Fibroblast of lung (primary cell): Measurements from ENCODE around the gene CROCC2. TPM values are rescaled to one million over a fixed set of nuclear protein-coding genes. Genes with fewer than 3 reads are reported as not detected.

ENCODE experiments used
- DNase-seq, 2 donors: peaks; one replicate each; pipeline versions ENCODE4 v3.0.0 to v3.0.0-alpha.2; 2010; ENCODE audit warnings: low read depth in 2 of 2
- H2AFZ ChIP-seq: 2 replicates; pipeline ENCODE4 v1.5.1; 2012; ENCODE audit warnings: low read length, control low read depth, inconsistent platforms
- H3K27ac ChIP-seq: 2 replicates; pipeline ENCODE4 v1.5.1; 2011; ENCODE audit warnings: low read length, control low read depth; ENCODE audit not compliant: insufficient read depth
- H3K27me3 ChIP-seq: 2 replicates; pipeline ENCODE4 v1.5.1; 2011; ENCODE audit warnings: mild to moderate bottlenecking, low read length; ENCODE audit not compliant: control insufficient read depth, insufficient read depth
- H3K36me3 ChIP-seq: 2 replicates; pipeline ENCODE4 v1.5.1; 2011; ENCODE audit warnings: low read length; ENCODE audit not compliant: control insufficient read depth, insufficient read depth
- H3K4me1 ChIP-seq: 2 replicates; pipeline ENCODE4 v1.5.1; 2011; ENCODE audit warnings: low read length; ENCODE audit not compliant: control insufficient read depth, insufficient read depth; ENCODE audit errors: extremely low read depth
- H3K4me2 ChIP-seq: 2 replicates; pipeline ENCODE4 v1.5.1; 2011; ENCODE audit warnings: low read length, control low read depth; ENCODE audit not compliant: insufficient read depth; ENCODE audit errors: extremely low read depth
- H3K4me3 ChIP-seq, 4 experiments: fragments of 200-600 bp in 1 of 4; sonication (generic) in 1 of 4; replicated peaks in 1 of 4; 2 replicates each; pipeline ENCODE4 v1.5.1; 2011 to 2016; ENCODE audit warnings: low read length in 4 of 4, low read depth in 3 of 4, mild to moderate bottlenecking in 3 of 4, control low read depth in 2 of 4, inconsistent platforms in 1 of 4, mixed read lengths in 1 of 4; ENCODE audit not compliant: insufficient read depth in 1 of 4; ENCODE audit errors: control extremely low read depth in 1 of 4
- H3K79me2 ChIP-seq: 2 replicates; pipeline ENCODE4 v1.5.1; 2012; ENCODE audit warnings: mild to moderate bottlenecking, low read length, inconsistent platforms; ENCODE audit not compliant: control insufficient read depth, insufficient read depth
- H3K9ac ChIP-seq: 2 replicates; pipeline ENCODE4 v1.5.1; 2011; ENCODE audit warnings: mild to moderate bottlenecking, low read length, control low read depth; ENCODE audit not compliant: insufficient read depth
- H3K9me3 ChIP-seq: 2 replicates; pipeline ENCODE4 v1.5.1; 2012; ENCODE audit warnings: low read depth, low read length; ENCODE audit not compliant: control insufficient read depth, insufficient read depth
- H4K20me1 ChIP-seq: 2 replicates; pipeline ENCODE4 v1.5.1; 2011; ENCODE audit warnings: low read length; ENCODE audit not compliant: control insufficient read depth, insufficient read depth; ENCODE audit errors: extremely low read depth
- EZH2 ChIP-seq: IDR thresholded peaks from 2 replicates; pipeline ENCODE4 v1.5.1; 2012; ENCODE audit warnings: low read length, control low read depth, mild to moderate bottlenecking; ENCODE audit errors: missing control alignments
- polyA plus RNA-seq, 2 donors: library from polyadenylated mRNA; depleted of rRNA in 1 of 2; stranded (reverse) in 1 of 2; unstranded in 1 of 2; fragments of >200 nt; gene quantifications; 2 replicates each; pipeline ENCODE4 v1.2.1, GENCODE V29; 2011 to 2012; ENCODE audit warnings: missing spikeins in 1 of 2
- total RNA-seq: library from RNA; depleted of rRNA; stranded (reverse); fragments of >200 nt; gene quantifications from 2 replicates; pipeline ENCODE4 v1.2.1, GENCODE V29; 2014
- TF ChIP-seq, protein P1 (sequence below), 2 donors: IDR thresholded peaks in 1 of 2; conservative IDR thresholded peaks in 1 of 2; 1 replicate in 1 of 2; 2 replicates in 1 of 2; pipeline ENCODE4 v1.5.1; 2011 to 2012; ENCODE audit warnings: low read length in 2 of 2, control low read depth in 1 of 2, inconsistent platforms in 1 of 2, low read depth in 1 of 2, mild to moderate bottlenecking in 1 of 2

CROCC2 gene
- total and polyA plus RNA-seq, 2 donors (not counting 1 experiment from before 2014, with no cell fraction given): 0.12 to 0.33 TPM

DNA sequence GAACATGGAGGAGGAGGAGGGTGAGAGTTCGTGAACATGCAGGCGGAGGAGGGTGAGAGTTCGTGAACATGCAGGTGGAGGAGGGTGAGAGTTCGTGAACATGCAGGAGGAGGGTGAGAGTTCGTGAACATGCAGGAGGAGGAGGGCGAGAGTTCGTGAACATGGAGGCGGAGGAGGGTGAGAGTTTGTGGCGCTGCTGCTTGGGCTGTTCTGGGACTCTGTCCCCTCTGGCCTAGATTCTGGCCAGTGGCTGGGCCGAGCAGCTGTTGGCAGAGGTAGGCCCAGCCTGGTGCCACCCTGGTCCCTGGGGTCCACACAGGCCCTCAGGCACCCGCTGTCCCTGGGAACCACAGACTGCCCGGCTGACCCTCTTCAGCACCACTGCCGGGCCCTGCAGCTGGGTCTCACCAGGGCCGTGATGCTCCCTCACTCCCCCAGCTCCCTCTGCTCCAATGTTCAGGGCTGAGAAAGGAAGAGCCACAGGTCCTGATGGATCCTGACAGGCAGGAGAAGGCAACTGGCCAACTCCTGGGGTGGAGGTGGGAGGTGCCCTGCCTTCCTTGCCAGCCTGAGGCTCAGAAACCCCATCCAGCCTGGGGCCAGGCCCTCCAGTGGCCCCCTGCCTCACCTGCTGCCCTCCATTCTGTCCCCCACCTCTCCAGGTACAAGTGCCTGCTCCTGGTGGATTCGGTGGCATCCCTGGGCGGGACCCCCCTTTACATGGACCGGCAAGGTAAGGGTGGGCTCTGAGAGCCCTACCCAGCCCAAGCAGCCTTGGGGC, 33.6 kb upstream of the CROCC2 start:
- no peak for DNase-seq
- peaks cover 4% of the 10 kb centered on the region for H3K27me3 ChIP-seq
- H3K9ac ChIP-seq: no peak overlapping the region
- TF ChIP-seq, protein P1, sequence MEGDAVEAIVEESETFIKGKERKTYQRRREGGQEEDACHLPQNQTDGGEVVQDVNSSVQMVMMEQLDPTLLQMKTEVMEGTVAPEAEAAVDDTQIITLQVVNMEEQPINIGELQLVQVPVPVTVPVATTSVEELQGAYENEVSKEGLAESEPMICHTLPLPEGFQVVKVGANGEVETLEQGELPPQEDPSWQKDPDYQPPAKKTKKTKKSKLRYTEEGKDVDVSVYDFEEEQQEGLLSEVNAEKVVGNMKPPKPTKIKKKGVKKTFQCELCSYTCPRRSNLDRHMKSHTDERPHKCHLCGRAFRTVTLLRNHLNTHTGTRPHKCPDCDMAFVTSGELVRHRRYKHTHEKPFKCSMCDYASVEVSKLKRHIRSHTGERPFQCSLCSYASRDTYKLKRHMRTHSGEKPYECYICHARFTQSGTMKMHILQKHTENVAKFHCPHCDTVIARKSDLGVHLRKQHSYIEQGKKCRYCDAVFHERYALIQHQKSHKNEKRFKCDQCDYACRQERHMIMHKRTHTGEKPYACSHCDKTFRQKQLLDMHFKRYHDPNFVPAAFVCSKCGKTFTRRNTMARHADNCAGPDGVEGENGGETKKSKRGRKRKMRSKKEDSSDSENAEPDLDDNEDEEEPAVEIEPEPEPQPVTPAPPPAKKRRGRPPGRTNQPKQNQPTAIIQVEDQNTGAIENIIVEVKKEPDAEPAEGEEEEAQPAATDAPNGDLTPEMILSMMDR (conservative IDR thresholded peaks at IDR 0.05 in 1 of 2, IDR thresholded peaks at IDR 0.05 in 1 of 2; ENCODE audit: low read depth in 1 of 2, low read length in 2 of 2): no peak
- TF ChIP-seq EZH2: no peak
- no peak overlapping the region for H3K27ac ChIP-seq
- no peak overlapping the region for H3K4me3 ChIP-seq
- H3K36me3 ChIP-seq: no peaks in the 10 kb centered on the region
- no peaks in the 10 kb centered on the region for H3K4me1 ChIP-seq
- no peak overlapping the region for H2AFZ ChIP-seq
- H4K20me1 ChIP-seq: no peaks in the 10 kb centered on the region
- no peak overlapping the region for H3K4me2 ChIP-seq
- no peaks in the 10 kb centered on the region for H3K79me2 ChIP-seq
- H3K9me3 ChIP-seq: no peaks in the 10 kb centered on the region

DNA sequence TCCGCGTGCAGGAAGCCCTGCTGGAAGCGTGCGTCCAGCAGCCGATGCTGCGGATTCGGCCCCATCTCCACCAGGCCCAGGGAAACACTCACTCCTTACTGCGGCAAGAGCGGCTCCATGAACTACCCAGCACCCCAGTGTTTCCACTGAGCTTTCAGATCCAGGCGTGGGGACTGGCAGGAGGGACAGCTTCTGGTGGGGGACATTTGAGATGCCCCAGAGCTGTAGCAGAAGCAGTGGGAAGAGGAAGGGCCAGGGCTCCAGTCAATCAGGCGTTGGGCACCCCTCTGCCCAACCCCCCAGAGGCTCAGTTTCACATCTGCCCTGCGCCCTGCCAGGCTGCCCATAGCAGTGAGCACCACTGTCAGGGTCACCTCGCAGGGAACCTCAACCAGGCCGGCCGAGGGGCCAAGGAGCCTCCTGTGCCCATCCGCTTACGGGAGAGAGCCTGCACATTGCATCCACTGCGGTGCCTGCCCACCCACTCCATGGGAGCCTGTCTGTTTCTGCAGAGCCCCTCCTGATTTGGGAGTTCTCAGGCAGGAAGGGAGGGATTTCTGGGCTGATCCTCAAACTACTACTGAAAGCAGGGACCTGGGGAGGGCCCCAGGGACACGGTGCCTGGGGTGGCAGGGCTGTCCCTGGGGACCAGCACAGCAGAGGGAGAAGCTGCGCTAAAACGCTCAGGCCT, 32.9 kb upstream of the CROCC2 start:
- H3K79me2 ChIP-seq: no peaks in the 10 kb centered on the region
- H2AFZ ChIP-seq: no peak overlapping the region
- no peak overlapping the region for H3K27ac ChIP-seq
- no peaks in the 10 kb centered on the region for H3K36me3 ChIP-seq
- H4K20me1 ChIP-seq: no peaks in the 10 kb centered on the region
- no peaks in the 10 kb centered on the region for H3K9me3 ChIP-seq
- H3K4me1 ChIP-seq: no peaks in the 10 kb centered on the region
- no peak overlapping the region for H3K9ac ChIP-seq
- TF ChIP-seq, protein P1 (conservative IDR thresholded peaks at IDR 0.05 in 1 of 2, IDR thresholded peaks at IDR 0.05 in 1 of 2; ENCODE audit: low read depth in 1 of 2, low read length in 2 of 2): no peak
- TF ChIP-seq EZH2: no peak
- H3K4me3 ChIP-seq: no peak overlapping the region
- no peak overlapping the region for H3K4me2 ChIP-seq
- no peak for DNase-seq
- peaks cover 4% of the 10 kb centered on the region for H3K27me3 ChIP-seq

DNA sequence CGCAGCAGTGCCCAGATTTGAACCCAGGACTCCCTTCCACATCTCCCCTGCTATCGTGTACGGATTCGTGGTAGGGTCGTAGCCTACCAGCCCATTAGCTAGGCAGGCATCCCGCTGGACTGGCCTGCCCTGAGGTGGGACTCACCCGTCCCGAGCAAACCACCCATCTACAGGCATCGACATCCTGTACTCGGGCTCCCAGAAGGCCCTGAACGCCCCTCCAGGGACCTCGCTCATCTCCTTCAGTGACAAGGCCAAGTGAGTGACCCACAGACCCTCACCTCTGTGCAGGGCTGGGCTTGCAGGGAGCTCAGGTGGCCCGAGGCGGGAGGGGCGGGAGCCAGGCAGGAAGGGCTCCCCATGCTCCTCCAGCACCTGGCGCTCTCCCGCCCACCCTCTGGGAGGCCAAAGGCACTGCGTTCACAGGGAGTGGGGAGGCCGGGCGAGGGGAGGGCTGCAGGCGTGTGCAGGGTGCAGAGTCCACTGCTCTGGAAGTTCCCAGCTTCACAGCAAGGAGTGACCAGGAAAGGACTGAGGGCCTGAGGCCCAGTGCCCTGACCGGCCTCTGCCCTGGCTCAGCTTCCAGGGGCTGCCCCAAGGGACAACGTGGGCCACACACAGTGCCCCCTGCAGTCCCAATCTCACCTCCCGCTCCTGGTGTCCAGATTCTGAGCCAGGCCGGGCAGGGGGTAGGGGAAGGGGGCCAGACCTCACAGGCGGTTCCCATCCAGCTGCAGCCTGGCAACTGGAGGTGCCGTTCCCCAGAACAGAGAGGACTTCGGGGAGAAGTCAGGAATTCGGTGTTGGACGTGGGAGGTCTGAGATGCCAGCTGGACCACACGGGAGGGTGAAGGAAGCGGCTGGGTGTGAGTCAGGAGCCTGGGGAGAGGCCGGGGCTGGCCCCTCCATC, 32.1 kb upstream of the CROCC2 start:
- no peak overlapping the region for H3K9ac ChIP-seq
- no peaks in the 10 kb centered on the region for H3K4me1 ChIP-seq
- no peaks in the 10 kb centered on the region for H3K9me3 ChIP-seq
- peak in 1 of 2 donors; percentile 12 for DNase-seq
- H3K4me2 ChIP-seq: no peak overlapping the region
- H4K20me1 ChIP-seq: no peaks in the 10 kb centered on the region
- no peaks in the 10 kb centered on the region for H3K36me3 ChIP-seq
- no peak for TF ChIP-seq EZH2
- TF ChIP-seq, protein P1 (conservative IDR thresholded peaks at IDR 0.05 in 1 of 2, IDR thresholded peaks at IDR 0.05 in 1 of 2; ENCODE audit: low read depth in 1 of 2, low read length in 2 of 2): no peak
- no peak overlapping the region for H2AFZ ChIP-seq
- no peaks in the 10 kb centered on the region for H3K79me2 ChIP-seq
- peaks cover 4% of the 10 kb centered on the region for H3K27me3 ChIP-seq
- H3K27ac ChIP-seq: no peak overlapping the region
- no peak overlapping the region for H3K4me3 ChIP-seq
